ENCODE measurements around the gene PCDHGB6.

- TF ChIP-seq POLR2AphosphoS5 (IDR thresholded peaks at IDR 0.05; ENCODE audit: borderline replicate concordance, low read depth, low read length) (no peak), EZH2 (IDR thresholded peaks at IDR 0.05) (no peak), FOXP2 (optimal IDR thresholded peaks at IDR 0.05; ENCODE audit: control extremely low read depth, extremely low read length, insufficient read depth) (no peak)
Observed at GRCh38 chr5:141421489-141421855, 13.7 kb downstream of the PCDHGB6 start.
